Cardiac fibroblast (primary cell): Measurements from ENCODE around the gene OPRD1.

Experiments used
- DNase-seq, 2 donors: peaks; one replicate each; pipeline versions ENCODE4 v3.0.0 to v3.0.0-alpha.2; 2010; ENCODE audit warnings: low read depth in 2 of 2
- H3K4me3 ChIP-seq, 2 donors: replicated peaks in 1 of 2; 1 replicate in 1 of 2; 2 replicates in 1 of 2; pipeline ENCODE4 v1.5.1; 2011; ENCODE audit warnings: low read depth in 2 of 2, low read length in 2 of 2, mild to moderate bottlenecking in 2 of 2, moderate library complexity in 1 of 2
- TF ChIP-seq, protein P1 (sequence below): IDR thresholded peaks from one replicate; pipeline ENCODE4 v1.5.1; 2011; ENCODE audit warnings: low read depth, mild to moderate bottlenecking, low read length, inconsistent platforms

The OPRD1 gene

DNA sequence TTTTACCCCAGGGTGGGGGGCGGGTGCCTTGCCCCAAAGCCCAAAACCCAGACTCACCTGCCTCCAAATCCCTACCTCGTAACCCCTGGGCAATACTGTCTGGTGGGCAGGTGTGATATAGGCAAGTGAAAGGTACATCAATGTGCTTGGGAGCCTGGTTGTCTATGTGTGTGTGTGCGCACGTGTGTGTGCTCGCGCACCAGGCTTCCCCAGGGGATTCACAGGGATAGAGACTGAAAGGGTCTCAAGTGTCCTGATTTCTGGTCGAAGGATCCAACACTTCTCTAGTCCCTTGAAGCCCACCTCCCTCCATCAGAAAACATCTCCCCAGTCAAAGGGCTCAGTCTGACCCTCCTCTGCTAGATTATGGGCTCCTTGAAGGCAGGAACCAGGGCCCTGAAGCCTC is 73.5 kb downstream of the OPRD1 start:
- no peak overlapping the region for H3K4me3 ChIP-seq
- TF ChIP-seq, protein P1, sequence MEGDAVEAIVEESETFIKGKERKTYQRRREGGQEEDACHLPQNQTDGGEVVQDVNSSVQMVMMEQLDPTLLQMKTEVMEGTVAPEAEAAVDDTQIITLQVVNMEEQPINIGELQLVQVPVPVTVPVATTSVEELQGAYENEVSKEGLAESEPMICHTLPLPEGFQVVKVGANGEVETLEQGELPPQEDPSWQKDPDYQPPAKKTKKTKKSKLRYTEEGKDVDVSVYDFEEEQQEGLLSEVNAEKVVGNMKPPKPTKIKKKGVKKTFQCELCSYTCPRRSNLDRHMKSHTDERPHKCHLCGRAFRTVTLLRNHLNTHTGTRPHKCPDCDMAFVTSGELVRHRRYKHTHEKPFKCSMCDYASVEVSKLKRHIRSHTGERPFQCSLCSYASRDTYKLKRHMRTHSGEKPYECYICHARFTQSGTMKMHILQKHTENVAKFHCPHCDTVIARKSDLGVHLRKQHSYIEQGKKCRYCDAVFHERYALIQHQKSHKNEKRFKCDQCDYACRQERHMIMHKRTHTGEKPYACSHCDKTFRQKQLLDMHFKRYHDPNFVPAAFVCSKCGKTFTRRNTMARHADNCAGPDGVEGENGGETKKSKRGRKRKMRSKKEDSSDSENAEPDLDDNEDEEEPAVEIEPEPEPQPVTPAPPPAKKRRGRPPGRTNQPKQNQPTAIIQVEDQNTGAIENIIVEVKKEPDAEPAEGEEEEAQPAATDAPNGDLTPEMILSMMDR, result no peak
- no peak for DNase-seq

DNA sequence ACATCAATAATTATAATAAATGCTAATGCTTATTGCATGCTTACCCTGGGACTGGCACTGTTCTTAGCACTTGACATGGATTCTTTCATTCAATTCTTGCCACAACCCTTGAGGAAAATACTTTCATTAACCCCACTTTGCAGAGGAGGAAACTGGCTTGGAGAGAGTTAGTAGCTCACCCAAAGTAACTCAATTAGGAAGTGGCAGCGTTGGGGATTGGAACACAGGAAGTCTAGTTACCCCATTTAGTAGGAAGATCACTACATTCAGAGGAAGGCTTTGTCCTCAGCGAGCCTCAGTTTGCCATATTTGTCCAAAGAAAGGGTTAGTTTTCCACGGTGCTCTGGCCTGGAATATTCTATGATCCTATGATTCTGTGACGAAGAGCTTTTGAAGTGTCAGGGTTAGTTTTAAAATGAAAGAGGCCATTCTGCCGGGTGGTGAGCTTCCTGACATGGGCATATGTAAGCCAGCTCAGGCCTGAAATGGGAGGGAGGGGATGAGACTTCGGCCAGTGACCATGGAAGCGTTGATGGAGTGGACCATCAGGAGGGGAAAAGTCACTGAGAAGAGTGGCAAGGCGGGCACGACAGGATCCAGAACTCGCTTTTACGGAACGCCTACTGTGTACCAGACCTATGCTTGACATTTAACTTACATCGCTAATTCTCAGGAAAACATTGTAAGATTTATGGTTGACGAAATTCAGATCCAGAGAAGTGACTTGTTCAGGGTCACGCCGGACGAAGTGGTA is 74.2 kb downstream of the OPRD1 start:
- no peak overlapping the region for H3K4me3 ChIP-seq
- TF ChIP-seq, protein P1, result no peak
- DNase-seq, result no peak

DNA sequence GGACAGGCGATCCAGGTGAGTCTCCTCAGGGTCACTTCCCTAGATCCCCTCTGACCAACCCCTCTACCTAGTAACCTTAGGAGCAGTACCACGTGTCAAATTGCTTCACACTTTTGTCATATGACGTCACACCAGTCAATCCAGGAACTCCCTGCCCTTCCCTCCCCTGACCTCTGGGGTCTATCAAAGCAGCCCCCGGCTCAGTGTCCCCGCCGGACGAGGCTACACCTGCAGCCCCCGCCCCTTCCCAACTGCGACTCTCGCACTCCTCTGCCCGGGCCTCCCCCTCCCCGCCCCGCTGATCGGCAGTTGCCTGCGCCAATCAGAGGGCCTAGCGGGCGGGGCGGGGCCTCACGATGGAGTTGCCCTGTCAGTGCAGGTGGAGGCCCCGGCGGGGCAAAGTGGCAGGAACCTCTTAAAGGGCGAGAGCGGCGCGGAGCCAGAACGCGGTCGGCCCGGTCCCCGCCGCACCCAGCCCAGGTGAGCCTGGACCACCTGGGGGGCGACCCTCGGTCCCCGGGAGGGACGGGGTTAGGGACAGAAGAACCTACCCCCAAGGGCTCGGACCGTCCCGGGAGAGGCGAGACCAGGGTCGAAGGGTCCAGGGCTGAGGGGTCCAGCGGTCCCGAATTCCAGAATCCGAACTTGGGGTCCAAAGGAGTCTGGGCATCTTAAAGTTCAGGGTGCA is 74.9 kb downstream of the OPRD1 start:
- TF ChIP-seq, protein P1, result no peak
- peak overlapping the region; percentile 51 to 81 for H3K4me3 ChIP-seq
- peak; percentile 45 to 79 for DNase-seq

DNA sequence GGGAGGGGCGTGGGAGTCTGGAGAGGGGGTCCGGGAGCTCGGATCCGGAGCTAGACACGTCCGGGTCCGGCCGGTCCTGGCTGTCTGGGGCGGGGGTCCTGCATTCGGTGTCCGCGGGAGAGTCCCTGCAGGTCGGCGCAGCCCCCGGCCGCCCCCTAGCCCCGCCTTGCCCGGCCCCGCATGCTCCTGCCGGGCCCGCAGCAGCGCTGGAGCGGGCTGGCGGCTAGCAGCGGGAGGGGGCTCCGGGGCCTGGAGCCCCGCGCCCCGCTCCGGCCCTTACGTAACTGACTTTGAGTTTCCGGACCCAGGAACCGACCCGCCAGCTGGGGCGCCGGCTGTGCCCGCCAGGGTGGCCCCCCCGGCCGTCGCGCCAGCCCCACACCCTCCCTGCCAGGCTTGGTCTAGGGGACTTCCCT is 75.5 kb downstream of the OPRD1 start:
- DNase-seq, result no peak
- TF ChIP-seq, protein P1, result no peak
- peak overlapping the region; percentile 51 to 81 for H3K4me3 ChIP-seq

DNA sequence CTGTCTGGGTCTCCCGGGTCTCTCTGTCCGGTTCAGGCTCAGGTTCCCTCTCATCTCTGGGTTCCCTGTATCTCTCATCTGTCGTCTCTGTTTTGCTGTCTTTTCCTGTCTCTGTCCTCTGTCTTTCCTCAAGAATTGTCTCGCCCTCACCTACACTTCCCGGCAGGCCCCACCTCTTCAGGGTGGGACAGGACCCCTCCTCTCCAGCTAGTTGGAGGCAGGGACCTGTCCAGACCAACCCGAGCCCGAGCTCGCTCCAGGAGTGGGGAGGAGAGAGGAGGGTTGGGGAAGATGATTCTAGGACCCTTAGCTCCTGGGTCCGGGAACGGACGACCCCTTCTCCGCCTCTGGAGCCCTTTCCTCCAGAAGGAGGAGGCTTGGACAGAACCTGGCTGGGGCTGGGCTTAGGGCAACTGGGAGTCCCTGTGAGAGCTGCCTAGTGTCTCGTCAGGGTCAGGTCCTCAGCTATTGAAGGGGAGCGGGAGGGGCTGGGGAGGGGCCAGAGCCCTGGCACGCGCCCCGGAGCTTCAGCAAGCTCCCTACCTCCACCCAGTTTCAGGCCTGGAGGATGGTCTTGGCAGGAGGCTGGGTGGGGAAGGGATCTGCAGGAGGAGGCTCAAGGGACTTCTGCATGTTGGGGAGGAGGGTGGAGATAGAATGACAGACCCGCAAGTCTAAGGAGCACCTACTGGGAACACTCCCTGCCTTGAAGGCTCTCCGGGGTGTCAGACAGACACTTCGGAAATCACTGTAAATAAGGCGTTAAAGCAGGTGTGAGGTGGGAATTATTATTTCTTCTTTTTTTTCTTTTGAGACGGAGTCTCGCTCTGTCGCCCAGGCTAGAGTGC is 76.1 kb downstream of the OPRD1 start:
- peak overlapping the region; percentile 51 to 81 for H3K4me3 ChIP-seq
- TF ChIP-seq, protein P1, result no peak
- peak in 1 of 2 donors; percentile 35 for DNase-seq

DNA sequence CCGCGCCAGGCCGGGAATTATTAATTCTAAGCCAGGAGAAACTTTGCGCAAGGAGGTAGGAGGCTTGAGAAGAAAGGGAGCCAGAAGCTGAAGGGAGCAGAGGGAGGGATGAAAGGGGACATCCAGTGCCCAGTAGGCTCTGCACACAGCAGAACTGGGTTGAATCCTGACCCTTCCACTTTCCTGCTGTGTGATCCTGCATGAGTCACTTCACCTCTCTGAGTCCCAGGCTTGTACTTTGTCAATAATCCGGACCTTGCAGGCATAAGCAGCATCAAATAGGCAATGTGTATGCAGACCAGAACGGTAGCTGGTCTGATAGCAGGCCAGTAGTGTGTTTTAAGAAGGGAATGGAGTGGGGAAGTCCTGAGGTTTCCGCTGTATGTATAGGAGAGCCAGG is 76.9 kb downstream of the OPRD1 start:
- H3K4me3 ChIP-seq, result no peak overlapping the region
- TF ChIP-seq, protein P1, result no peak
- DNase-seq, result no peak
